ENCODE measurements around the gene C17orf100.

The C17orf100 gene

DNA sequence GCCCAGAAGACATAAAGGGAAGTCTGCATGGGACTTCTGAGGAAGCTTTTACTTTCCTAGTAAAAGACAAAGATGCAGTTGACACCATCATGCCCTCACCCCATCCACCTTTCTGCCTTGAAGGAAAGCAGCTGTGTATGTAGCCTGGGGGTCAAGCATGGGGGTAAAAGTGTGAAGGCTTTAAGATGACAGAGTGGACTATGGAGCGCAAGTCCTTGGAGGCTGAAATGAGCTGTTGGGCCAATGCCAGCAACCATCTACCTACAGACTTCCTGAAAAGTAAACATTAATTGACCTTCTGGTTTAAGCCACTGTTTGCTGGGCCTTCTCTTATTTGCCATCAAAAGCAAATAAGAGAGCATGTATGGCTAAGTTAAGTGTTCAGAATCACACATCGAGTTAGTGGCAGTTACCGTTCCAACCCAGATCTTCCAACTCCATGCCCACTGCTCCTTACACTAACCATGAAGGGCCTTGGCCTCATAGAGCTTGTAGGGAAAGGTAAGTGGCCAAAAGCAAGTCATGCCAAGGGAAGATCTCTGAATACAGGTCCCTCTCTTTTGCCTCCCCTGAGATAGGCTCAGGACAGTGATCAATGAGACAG is 31.6 kb downstream of the C17orf100 start:
- TF ChIP-seq, protein P1, sequence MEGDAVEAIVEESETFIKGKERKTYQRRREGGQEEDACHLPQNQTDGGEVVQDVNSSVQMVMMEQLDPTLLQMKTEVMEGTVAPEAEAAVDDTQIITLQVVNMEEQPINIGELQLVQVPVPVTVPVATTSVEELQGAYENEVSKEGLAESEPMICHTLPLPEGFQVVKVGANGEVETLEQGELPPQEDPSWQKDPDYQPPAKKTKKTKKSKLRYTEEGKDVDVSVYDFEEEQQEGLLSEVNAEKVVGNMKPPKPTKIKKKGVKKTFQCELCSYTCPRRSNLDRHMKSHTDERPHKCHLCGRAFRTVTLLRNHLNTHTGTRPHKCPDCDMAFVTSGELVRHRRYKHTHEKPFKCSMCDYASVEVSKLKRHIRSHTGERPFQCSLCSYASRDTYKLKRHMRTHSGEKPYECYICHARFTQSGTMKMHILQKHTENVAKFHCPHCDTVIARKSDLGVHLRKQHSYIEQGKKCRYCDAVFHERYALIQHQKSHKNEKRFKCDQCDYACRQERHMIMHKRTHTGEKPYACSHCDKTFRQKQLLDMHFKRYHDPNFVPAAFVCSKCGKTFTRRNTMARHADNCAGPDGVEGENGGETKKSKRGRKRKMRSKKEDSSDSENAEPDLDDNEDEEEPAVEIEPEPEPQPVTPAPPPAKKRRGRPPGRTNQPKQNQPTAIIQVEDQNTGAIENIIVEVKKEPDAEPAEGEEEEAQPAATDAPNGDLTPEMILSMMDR (IDR thresholded peaks at IDR 0.05), result no peak

DNA sequence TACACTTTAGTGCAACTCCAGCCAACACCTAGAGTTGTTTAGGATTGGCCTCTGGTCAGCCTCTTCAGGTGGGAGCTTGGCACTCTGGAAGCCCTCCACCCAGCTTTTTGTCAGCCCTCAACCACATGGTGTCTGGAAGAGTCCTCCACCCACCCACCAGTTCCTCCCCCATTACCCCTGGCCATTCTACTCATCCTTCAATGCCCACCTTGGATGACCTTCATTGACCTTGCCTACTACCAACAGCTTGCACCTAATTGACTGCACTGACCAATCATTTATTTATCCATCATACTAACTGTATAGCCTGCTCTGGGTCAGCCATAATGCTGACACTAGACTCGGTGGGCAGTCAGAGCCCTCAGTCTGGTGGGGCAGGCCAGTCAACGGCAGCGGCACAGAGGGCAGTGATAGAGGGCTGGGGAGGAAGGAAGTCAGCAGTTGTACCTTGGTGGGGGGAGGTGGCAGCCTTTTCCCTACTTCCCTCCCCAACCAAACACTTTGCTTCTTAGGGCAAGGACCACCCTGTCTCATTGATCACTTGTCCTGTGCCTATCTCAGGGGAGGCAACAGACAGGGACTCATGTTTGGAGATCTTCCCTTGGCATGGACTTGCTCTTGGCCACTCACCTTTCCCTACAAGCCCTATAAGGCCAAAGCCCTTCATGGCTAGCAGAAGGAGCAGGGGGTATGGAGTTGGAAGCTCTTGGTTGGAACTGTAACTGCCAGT is 32.3 kb downstream of the C17orf100 start:
- TF ChIP-seq, protein P1 (IDR thresholded peaks at IDR 0.05), result no peak

DNA sequence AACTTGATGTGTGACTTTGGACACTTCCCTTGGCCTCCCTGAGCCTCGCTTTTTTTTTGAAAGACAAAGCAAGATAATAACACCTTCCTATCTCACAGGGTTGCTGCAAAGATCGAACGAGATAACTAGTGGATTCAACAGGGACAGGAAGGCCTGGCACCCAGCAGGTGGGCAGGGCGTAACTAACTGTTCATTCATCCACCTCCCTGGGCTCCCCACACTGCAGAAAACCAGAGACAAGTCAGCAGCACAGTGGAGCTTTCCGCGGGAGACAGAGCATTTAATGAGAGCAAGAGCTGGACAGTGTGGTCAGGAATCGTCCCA is 32.9 kb downstream of the C17orf100 start:
- TF ChIP-seq, protein P1 (IDR thresholded peaks at IDR 0.05), result no peak

DNA sequence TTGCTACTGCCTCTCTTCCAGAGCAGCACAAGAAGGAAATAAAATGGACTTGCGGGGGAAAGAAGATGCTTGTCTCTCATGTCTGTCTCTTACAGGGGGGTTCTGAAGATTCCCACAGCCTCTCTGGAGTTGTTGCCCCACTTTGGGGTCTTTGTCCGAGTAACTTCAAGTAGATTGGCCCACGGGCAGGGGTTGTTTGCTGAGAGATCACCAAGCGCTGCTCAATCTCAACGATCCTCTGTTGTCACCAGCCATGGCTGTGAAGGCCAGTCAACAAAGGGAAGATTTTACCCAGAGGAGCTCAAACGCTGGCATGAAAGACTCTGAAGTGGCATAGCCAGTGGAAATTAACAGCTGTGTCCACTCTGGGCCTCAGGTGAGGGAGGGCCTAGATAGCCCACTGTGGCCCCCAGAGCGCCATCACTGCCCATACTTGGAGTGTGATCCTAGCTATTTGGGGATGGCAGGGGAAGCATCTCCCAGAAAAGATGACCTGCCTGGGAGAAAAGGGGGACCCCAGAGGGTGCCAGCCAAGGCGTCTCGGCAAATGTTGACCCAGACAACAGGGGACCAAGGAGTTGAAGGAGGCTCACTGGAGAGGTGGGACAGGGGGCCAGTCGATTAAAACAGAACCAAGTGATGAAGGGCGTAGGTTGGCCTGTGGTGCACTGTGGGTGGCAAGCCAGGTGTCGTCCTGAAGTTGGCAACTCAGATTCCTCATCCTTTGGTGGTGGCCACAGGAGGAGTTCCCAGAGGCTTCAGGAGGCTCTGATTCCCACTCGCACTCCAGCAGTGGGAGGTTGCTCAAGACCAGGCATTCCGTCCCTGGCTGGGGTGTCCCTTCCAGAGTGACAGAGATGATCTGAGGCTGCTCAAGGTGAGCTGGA is 33.6 kb downstream of the C17orf100 start:
- TF ChIP-seq, protein P1 (IDR thresholded peaks at IDR 0.05), result no peak

DNA sequence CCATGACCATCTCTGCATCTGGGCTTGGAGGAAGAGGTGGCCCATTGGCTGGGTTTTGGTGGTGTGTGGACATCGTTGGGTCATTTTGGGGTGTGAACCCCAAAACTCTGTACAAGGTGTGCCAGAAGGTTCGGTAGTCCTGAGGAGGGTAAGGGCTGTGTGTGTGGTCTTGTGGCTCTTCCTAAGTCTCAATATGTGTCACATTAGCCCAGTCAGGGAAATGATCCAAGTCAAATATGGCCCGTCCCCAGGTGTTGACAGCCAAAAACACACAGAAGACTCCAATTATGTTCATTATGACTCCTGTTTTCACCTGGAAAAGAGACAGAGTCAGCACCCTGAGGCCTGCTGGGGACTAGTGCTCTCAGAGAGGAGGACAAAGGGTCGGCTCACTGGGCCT is 34.5 kb downstream of the C17orf100 start:
- TF ChIP-seq, protein P1 (IDR thresholded peaks at IDR 0.05), result no peak

DNA sequence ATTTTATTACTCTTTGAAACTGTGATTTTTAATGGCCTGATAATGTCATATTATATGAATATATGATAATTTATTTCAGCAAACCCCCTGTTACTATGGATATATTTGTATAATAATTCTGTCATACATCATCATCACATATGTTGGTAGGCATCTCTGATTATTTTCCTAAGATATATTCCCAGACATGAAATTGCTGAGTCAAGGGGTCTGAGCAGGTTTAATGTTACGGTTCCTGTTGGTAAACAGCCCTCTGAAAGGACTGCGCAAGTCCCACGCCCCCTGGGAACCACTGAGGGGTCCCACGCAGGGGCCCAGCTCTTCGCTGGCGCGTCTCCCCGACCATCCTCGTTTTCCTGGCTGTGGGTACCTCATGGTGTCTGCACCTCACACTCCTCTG is 37.4 kb downstream of the C17orf100 start:
- TF ChIP-seq, protein P1 (IDR thresholded peaks at IDR 0.05), result no peak

DNA sequence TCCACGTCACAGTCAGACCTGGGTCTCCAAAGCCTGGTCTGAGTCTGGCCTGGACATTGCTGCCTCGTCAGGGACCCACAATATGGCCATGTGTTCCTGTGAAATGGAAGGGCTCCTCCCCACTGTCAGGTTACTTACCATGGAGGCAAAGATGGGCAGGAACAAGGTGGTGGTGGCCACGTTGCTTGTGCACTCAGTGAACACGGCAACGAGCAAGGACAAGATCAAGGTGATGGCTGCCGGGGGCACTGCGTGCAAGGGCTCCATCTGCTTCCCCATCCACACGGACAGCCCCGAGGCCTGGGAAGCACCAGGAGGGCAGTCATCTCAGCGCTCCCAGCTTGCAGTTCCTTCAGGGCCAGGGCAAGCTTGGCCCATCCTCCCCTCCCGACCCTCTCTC is 39.1 kb downstream of the C17orf100 start:
- TF ChIP-seq, protein P1 (IDR thresholded peaks at IDR 0.05), result no peak

All from LNCAP (cell line).